Esophagus mucosa (tissue), 1 donor: ENCODE results near the gene NTMT2. TPM values are rescaled to one million over a fixed set of nuclear protein-coding genes. Genes with fewer than 3 reads are reported as not detected.
"Not testable (repeated sequence)": the region's sequence is repeated elsewhere in the genome, so short reads cannot be mapped to it uniquely, and the experiment has no call there.

Source experiments
- ATAC-seq: fragments of 200-7000 bp; cut with Tn5 transposase; one replicate; pipeline ENCODE4 v1.9.1; 2020
- total RNA-seq: library from RNA; stranded (reverse); gene quantifications from one replicate; pipeline ENCODE4 v1.2.4, GENCODE V29; 2023
- donor health status: DM: yes; HTN: yes; CAD: no.

Gene NTMT2
- not detected for total RNA-seq

DNA sequence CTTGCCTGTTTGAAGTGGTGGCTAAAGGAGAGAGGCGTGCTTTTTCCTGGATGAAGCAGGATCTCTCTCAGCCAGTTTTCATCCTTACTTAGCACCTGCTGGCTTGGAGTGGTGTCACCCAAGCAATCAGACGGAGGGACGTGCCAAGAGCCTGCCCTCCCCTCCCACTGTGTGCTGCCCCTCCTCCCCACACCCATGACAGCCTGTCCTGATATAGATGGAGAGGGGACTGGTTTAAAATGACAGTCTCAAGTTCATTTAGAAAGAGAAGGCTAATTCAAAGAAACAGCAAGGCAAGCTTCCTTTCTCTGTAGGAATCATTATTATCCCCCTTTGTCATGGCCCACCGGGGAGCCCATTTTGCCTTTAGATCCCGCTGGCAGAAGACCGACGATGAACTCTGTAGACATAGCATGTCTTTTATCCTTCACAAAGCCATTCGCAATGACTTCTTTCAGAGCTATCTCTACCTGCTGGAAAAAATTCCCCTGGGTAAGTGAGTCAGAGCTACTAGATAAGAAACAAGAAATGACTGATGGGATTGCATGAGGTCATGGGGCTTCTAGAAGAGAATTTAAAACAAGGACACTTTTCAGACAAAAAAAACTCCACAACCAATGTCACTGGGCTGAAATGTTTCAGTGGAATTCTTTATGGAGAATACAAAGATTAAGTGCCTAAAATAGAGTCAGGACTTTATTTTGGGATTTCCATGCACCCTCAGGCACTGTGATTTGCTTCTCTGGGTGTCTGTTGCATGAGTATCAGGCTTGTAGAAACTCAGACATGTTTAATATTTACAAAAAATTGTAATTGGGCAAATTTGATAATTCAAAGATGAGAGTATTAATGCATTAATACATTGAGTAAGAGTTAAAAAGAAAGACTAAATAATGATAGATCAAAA lies at the start of gene NTMT2:
Gene NTMT2 (plus strand): TSS at position 190 of the 907 bp plus-strand sequence. CDS start 149 bp downstream, at position 339.
- ATAC-seq: no peak

DNA sequence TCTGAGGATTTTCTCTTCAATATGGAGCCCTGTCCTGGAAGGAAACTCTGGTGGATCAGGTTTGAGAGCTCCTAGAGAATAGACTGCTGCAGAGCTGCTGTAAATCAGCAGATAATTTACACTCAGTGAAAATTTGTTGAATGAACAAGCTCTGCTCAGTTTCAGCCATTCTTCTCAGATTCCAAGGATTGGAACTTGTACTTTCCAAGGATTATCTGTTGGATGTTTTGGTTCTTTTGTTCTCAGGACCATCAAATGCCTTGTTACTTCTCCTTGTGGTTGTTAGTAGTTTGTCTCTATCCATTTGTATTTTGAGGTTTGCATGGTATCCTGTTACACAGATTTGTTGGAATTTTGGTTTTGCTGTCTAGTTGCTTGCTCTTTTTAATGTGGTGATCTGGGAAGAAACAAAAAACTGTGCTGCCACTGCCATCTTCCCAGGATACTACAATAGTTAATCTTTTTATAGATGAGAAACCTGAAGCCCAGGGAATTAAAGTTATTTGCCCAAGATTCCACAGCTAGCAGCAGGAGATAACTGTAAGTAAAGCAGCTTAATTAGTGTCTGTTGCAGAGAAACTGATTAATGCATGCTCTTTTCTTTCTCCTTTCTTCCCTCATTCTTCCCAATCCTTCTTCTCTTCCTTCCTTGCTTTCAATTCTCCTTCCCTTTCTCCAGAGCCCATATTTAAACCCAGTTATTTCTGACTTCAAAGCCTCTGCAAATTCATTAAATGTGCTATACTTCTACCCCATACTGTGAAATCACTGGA lies 49.6 kb upstream of the NTMT2 start:
- no peak for ATAC-seq

DNA sequence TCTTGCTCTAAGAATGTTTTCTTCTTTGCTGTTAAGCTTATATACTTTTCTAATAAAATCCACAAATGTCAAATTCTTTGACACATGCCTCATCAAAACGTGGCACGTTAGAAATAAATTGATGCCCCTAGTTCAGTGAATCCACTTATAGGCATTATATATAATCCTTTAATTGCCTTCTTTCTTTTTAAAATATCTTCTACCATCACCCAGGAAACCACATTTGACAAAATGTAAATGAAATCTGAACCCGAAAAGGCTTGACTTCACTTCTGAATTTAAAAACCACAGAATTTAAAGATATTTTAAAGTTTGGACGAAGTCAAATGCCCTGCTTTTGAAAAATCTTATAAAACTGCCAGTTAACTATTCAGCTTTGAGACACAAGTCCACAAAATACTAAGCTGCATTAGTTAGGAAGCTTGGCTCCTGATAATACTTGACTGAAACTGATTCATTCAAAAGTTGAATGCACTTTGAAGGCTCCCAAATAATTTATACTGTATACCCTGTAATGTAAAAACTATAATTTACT lies 48.9 kb upstream of the NTMT2 start:
- no peak for ATAC-seq

DNA sequence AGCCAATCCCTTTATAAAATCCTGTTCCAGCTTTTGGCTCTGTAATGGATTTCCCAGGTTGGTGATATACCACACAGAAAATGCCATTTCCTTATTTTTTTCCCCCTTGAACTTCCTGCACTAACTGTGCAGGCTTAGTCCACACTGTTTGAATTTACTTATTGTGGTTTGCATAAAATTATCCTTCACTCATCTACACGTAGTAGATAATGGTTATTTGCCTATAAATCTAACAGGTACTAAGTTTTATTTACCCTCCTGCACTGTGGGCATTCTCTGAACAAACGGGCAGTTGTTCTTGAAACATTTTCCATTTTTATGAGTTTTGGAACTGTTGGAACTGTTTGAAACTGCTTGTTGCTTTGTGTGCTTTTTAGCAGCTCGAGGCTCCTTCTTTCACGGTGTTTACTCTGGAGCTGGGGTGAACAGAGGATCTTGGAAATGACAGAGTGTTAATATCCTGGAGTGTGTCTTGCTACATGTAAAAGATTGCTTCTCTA lies 48.3 kb upstream of the NTMT2 start:
- ATAC-seq: no peak

DNA sequence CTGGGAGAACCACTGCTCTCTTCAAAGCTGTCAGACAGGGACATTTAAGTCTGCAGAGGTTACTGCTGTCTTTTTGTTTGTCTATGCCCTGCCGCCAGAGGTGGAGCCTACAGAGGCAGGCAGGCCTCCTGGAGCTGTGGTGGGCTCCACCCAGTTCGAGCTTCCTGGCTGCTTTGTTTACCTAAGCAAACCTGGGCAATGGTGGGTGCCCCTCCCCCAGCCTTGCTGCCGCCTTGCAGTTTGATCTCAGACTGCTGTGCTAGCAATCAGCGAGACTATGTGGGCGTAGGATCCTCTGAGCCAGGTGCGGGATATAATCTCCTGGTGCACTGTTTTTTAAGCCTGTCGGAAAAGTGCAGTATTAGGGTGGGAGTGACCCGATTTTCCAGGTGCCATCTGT lies 32.6 kb upstream of the NTMT2 start:
- ATAC-seq: not testable (repeated sequence)

DNA sequence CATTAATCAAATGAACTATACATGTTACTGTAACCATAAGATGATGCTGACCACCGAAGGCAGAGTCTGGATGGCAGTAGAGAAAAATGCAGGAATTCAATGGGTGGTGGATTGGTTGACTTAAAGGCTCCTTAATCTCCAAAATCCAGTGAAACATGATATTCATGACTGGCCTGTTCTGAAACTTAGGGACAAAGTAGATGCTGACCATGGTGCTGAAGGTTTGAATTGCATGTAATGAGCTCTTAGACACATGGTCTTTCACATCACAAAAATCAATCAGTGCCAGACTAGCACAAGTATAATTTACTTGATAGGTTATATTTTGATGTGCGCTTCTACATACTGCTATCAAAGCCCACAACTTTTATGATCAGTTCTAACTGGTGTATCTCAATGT lies 30.9 kb upstream of the NTMT2 start:
- ATAC-seq: no peak

DNA sequence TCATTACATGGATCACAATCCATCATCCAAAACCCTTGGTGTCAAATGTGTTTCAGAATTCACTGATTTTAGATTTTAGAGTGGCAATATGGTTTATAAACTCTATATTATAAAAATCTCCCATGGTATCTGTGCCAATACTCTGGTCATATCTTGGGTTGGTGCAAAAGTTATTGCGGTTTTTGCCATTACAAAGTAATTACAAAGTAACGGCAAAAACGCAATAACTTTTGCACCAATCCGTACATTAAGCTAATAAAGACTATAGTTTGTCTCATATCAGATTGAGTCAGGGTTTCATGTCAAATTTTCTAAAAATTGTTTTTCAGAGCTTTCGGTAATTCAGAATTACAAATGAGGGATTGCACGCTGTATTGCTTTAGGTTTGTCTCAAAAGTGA lies 23.4 kb upstream of the NTMT2 start:
- ATAC-seq: no peak

DNA sequence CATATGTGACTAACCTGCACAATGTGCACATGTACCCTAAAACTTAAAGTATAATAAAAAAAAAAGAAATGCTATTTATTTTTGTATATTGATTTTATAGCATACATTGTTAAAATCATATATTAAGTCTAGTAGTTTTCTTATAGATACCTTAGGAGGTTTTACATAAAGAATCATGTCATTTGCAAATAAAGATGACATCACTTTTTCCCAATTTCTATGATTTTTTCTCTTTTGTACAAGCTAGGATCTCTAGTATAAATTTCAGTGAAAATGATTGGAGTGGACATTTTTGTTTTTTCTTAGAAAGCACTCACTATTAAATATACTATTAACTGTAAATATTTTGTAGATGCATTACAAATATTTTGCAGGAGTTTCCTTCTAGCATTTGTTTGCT lies 20.5 kb upstream of the NTMT2 start:
- ATAC-seq: no peak

DNA sequence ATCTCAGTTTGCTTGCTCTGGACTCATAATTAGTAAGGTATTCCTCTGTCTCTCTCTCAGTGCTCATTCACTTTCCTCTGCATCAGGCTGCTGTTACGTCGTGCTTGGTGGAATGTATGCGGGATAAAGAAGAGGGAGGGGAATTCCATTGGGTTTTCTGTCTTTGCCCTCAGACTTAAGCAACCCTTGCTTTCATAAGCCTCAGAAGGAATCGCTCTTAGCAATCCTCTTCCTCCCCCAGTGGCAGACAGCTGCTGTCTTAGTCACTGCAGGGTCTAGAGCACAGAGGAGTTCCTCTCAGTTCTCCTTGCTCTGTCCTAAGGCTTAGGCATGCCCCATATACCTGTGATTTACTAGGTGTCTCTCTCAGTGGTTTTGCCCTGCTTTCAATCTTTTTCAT lies 19.1 kb upstream of the NTMT2 start:
- no peak for ATAC-seq

DNA sequence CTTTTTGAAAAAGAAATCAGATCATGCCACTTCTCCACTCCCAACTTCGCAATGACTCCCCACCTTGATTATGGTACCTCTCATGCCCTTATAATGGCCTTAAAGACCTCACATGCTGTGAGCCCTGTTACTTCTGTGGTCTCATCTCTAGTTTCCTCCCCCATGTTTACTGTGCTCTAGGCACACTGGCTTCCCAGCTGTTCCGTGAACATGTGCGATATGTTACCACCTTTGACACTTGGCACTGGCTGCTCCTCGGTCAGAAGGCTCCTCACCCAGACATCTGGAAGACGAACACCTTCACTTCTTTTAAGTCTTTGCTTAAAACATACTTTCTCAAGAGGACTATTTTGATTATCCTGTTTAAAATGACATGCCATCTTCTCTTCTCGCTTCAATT lies 14.3 kb upstream of the NTMT2 start:
- ATAC-seq: no peak

DNA sequence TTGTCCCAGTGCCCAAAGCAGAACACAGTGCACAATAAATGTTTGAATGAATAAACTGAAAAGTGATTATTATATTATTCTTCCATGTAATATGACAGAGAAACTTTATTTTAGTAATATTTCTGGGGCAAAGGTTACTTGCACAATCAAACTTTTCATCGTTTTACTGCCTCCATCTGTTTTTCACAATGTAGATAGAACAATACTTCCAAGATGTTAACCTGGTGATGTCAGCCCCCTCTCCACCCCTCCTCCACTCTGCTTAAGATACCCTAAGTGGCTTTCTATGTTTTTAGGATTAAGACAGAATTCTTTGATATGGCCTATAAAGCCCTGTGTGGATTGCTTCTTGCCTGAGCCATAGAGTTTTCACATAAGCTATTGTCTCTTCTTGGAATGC lies 13.8 kb upstream of the NTMT2 start:
- no peak for ATAC-seq

DNA sequence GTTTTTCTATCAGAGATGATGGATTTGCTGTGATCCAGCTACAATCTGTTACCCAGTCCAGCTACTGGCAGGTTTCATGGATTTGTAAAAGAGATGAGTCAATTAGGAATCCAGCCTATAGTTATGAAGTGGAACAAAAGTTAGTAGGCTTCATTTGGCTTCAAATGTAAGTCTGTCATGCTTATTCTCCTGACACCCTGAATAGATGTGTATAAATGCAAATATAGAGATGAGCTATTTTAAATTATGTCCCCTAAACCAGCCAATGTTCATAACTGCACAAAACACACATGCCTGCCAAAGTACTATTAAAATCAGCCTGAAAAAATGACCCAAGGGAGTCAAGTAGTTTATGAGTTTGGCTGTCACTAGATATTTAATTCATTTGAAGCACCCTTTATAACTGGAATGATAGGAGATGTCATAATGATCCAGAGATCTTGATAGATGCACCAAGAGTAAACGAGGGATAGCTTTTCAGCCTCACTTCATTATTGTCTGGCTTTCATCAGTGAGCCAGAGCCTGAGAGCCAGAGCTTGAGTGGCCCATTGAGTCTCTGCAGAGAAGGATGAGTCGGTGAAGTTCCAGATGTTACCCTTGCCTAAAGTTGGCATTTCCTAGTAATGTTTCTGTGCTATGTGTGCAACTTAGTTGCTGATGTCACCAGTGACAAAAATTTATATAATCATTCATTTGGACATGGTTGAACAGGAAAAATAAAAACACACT lies 11.8 kb upstream of the NTMT2 start:
- no peak for ATAC-seq

DNA sequence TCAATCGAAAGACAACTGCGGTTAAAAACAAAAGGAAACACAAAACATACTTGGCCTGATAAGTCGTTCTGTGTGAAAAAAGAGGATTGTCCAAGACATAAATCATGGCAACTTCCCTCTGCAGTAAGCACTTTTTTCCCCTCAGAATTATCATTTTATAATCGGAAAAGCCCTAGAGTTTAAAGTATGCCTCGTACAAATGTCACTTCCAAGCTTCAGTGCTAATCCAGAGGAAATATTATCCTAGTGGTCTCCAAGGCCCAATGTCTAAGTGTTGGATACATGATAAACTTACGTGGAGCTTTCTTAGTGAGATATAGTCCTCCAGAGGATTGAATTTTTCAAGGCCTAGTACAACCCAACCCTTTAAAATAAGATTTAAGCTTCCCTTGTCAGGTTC lies 11.2 kb upstream of the NTMT2 start:
- ATAC-seq: no peak

DNA sequence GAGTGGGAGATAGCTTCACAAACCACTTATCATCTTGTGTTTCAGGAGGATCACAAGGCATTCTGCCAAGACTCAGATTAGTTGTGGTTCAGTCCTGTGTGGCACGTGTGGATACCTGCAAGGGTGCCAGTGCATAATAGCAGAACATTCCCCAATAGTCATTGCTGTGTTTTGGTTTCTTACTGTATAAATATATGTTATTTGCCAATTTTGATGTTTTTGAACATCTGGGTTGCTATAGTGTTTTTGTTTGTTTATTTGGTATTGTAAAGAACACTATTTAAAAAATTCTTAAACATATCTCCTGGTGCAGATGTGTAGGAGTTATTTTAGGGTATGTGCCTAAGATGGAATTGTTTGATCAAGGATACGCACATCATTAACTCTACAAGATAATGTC lies 5.4 kb upstream of the NTMT2 start:
- no peak for ATAC-seq

DNA sequence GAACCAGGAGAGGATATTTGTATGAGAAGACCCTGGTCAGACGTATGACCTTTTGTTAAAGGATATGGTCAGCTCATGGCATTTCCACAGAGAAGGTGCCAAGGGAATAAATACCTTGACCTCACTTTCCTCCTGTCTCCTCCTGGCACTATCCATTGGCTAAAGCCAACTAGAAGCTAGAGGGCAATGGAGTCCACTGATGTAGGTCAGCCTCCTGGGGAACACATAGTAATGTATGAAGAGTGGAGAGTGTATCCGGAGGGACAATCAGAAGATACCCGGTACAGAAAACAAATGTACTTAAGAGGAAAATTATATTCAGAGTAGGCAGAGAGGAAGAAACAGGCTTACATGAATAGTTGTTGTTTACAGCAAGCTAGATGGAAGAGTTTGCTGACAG lies 698 bp upstream of the NTMT2 start:
- no peak for ATAC-seq

DNA sequence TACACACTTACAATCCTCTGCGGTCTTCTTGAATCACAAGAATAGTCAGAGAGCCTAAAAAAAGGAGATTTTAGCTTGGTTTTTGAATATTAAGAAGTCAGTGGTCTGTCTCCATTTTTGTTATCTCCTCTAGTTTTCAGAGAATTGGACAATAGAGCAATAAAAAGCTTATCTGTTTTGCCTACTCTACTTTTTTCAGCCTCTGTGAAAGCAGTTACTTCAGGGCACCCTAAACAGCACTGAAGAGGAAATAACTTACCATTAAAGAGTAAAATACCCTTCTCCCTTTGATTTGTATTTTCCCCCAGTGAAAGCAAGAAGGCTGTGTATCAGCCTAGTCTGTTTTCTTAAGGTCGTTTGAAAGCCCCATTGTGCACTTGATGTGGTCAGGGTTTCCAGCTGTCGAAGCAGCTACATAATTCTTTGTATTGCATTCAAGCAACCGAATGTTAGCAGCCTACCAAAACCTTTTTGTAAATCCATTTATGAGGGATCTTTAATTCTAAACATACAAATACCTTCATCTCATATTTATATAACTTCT lies 1.0 kb downstream of the NTMT2 start:
- no peak for ATAC-seq

DNA sequence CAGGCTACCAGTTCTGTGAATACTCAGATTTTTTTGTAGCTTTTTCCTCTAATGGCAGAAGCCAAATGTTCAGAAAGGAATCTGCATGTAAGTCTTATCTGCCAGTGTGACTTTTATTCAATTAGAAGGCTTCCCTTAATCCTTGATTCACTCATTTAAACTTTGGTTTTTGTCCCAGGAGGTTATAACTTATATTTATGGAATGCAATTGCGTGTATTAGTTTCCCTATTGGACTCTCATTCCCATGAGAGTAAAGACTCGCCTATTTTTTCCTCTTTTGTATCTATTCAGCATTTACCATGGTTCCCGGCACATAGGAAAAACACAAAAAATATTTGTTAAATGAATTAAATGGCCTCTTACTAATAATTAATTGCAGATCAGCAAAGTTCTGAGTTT lies 3.5 kb downstream of the NTMT2 start:
- ATAC-seq: no peak

DNA sequence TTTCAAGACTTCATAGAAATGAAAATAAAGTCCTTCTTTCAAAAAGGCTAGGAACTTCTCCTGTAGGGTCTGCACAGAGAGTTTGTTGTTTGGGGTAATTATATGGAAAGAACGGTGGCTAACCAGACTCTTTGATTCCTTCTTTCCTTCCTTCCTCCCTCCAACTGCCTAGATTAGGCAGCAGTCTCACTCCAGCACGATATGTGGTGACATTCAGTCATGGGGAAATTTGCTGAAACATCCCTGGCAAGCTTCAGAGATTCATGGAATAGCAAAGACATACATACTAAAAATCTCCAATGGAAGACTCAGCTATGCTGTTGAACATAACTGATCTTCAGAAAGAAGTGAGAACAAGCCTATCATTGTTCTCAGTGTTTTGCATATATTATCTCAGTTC lies 4.3 kb downstream of the NTMT2 start:
- ATAC-seq: no peak

DNA sequence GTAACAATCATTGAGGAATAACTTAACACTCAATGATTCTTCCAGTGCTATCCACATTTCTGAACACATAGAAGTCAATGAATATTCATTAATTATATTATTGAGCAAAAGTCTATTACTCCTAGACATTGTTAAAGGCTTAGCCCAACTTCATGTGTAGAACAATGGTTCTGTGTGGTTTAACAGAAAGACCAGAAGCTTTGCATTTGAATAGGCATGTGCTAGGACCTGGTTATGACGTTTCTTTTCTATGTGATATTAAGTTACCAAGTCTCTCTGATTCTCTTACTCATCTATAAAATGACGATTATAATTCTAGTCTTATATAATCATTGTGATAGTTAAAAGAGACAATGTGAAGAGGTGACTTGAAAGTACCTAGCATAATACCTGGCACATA lies 5.2 kb downstream of the NTMT2 start:
- no peak for ATAC-seq

DNA sequence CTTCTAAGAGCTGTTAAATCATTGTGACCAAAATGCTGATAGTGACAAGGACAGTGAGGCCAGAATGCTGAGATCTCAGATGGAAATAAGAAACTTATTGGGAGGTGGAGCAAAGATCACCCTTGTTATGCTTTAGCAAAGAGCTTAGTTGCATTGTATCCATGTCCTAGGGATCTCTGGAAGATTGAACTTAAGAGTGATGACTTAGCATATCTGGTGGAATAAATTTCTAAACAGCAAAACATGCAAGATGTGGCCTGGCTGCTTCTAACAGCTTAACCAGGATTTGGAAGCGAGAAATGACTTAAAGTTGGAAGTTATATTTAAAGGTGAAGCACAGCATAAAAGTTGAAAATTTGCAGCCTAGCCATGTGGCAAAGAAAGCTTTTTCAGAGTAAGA lies 7.7 kb downstream of the NTMT2 start:
- no peak for ATAC-seq

DNA sequence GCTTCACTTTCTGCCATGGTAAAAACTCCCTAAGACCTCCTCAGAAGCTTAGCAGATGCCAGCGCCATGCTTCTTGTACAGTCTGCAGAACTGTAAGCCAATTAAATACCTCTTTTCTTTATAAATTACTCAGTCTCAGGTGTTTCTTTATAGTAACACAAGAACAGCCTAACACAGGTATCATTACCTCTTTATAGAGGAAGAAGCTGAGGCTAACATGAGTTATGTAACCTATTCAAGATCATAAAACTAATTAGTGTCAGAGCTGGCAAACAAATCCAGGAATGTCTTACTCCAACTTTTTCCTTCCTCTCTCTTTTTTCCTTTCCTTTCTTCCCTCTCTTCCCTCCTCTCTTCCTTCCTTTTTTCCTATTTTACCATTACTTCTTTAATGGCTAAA lies 9.3 kb downstream of the NTMT2 start:
- no peak for ATAC-seq

DNA sequence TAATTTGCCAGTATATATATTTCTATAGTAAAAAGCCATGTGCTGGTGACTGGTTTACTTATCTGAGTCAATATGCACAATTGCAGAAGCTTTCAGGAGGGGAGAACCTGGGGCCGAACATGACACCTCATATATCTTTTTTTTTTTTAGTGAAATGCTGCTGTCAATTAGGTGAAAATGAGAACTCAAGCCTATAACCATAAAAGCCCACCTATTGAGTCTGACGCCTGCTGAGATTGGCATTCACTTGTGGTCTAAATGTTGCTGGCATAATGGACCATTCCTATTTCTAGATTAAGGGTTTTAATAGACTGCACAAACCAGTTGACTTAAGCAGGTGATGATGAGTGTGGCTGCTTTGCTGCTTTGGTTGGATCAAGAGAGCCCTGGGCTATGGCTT lies 10.8 kb downstream of the NTMT2 start:
- ATAC-seq: no peak

DNA sequence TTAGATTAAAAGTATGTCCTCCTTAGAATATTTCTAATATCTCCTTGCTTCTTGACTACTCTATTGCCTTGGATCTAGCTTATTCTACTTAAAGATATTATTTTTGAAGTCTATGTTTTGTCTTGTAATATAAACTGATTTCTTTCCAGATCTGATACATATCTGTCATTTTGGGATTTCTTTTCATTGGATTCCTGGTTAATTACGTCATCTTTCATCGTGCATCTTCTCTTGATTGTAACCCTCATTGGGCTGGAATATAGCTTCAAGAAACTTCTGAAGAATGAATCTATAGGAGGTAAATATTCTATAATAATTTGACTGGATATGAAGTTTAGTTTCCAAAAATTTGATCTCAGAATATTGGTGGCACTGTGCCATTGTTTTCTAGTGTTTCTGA lies 12.1 kb downstream of the NTMT2 start:
- no peak for ATAC-seq
